Suppressor macrophage (primary cell): ENCODE measurements around the gene MYL4.

Source experiments
- DNase-seq, 4 experiments: peaks; one replicate each; pipeline ENCODE4 v3.0.0-alpha.2; 2020 to 2022

Gene MYL4

GRCh38 chr17:47273245-47273644 lies 64.1 kb downstream of the MYL4 start:
- DNase-seq, result no peak
